IMR-90 (cell line): ENCODE measurements around the gene MR1. TPM values are rescaled to one million over a fixed set of nuclear protein-coding genes. Genes with fewer than 3 reads are reported as not detected.

Source experiments
- ATAC-seq: fragments of 200-7000 bp; cut with Tn5 transposase; 2 replicates; pipeline ENCODE4 v1.9.1; 2020; ENCODE audit warnings: low read depth, mild to moderate bottlenecking, moderate library complexity
- BruUV-seq: library from RNA; stranded (reverse); fragments of 400-500 nt; replicated peaks from 2 replicates; lab custom pipeline; 2021; lab: Mats Ljungman, UMichigan
- CTCF ChIA-PET: fragments of 300-600 bp; formaldehyde crosslinking; extraction: SDS; loops from one replicate; lab custom pipeline; 2021; ENCODE audit warnings: antibody characterized with exemption; lab: Yijun Ruan, JAX
- POLR2A ChIA-PET: fragments of 300-600 bp; sonication (Branson Sonifier 250); formaldehyde crosslinking; loops from one replicate; lab custom pipeline; 2022; ENCODE audit warnings: antibody characterized with exemption; ENCODE audit not compliant: unreplicated experiment; lab: Charles Lee
- DNase-seq: peaks from one replicate; pipeline ENCODE4 v3.0.0; 2013
- H2AFZ ChIP-seq: replicated peaks from 2 replicates; pipeline ENCODE3; 2013; ENCODE audit warnings: low read length, mild to moderate bottlenecking; ENCODE audit not compliant: poor library complexity
- H2AK5ac ChIP-seq: 2 replicates; pipeline ENCODE4 v1.6.1; 2013; ENCODE audit warnings: low read depth, low read length, inconsistent platforms
- H2AK9ac ChIP-seq: replicated peaks from 2 replicates; pipeline ENCODE3; 2013; ENCODE audit warnings: mild to moderate bottlenecking, low read depth, low read length, moderate library complexity; ENCODE audit not compliant: poor library complexity
- H2BK120ac ChIP-seq: 2 replicates; pipeline ENCODE4 v1.6.1; 2013; ENCODE audit warnings: low read depth, low read length, inconsistent platforms
- H2BK15ac ChIP-seq: 3 replicates; pipeline ENCODE4 v1.6.1; 2013; ENCODE audit warnings: low read depth, low read length, inconsistent platforms
- H2BK20ac ChIP-seq: 2 replicates; pipeline ENCODE4 v1.6.1; 2013; ENCODE audit warnings: low read depth, mild to moderate bottlenecking, inconsistent platforms, low read length, moderate library complexity
- H2BK5ac ChIP-seq: 2 replicates; pipeline ENCODE4 v1.6.1; 2013; ENCODE audit warnings: mild to moderate bottlenecking, low read depth, low read length, inconsistent platforms; ENCODE audit not compliant: poor library complexity, severe bottlenecking
- H3K14ac ChIP-seq: replicated peaks from 2 replicates; pipeline ENCODE4 v1.6.1; 2013; ENCODE audit warnings: low read depth, low read length, inconsistent platforms
- H3K18ac ChIP-seq: 2 replicates; pipeline ENCODE4 v1.6.1; 2013; ENCODE audit warnings: low read depth, low read length, control low read depth
- H3K23ac ChIP-seq: 2 replicates; pipeline ENCODE4 v1.6.1; 2013; ENCODE audit warnings: low read depth, low read length, inconsistent platforms
- H3K27ac ChIP-seq: 2 replicates; pipeline ENCODE4 v1.5.1; 2013; ENCODE audit warnings: mild to moderate bottlenecking, control low read depth, low read length; ENCODE audit not compliant: insufficient read depth
- H3K27me3 ChIP-seq: 2 replicates; pipeline ENCODE4 v1.6.1; 2013; ENCODE audit warnings: low read length; ENCODE audit not compliant: control insufficient read depth, insufficient read depth
- H3K36me3 ChIP-seq: 2 replicates; pipeline ENCODE4 v1.6.1; 2013; ENCODE audit warnings: low read length, mixed read lengths; ENCODE audit not compliant: control insufficient read depth, insufficient read depth
- H3K4ac ChIP-seq: 2 replicates; pipeline ENCODE4 v1.6.1; 2013; ENCODE audit warnings: low read depth, low read length, inconsistent platforms
- H3K4me1 ChIP-seq: 2 replicates; pipeline ENCODE4 v1.6.1; 2013; ENCODE audit warnings: low read length, mixed read lengths; ENCODE audit not compliant: control insufficient read depth, insufficient read depth
- H3K4me2 ChIP-seq: 2 replicates; pipeline ENCODE4 v1.6.1; 2013; ENCODE audit warnings: low read depth, mild to moderate bottlenecking, control low read depth, low read length, moderate library complexity
- H3K4me3 ChIP-seq: 2 replicates; pipeline ENCODE4 v1.5.1; 2013; ENCODE audit warnings: low read depth, mild to moderate bottlenecking, control low read depth, low read length, moderate library complexity; ENCODE audit not compliant: insufficient read depth
- H3K56ac ChIP-seq: 2 replicates; pipeline ENCODE4 v1.6.1; 2013; ENCODE audit warnings: low read length, inconsistent platforms; ENCODE audit not compliant: insufficient read depth; ENCODE audit errors: extremely low read depth
- H3K79me1 ChIP-seq, 2 experiments: 2 replicates each; pipeline ENCODE4 v1.6.1; 2013; ENCODE audit warnings: low read length in 2 of 2, inconsistent platforms in 1 of 2, low read depth in 1 of 2
- H3K9ac ChIP-seq: 2 replicates; pipeline ENCODE4 v1.6.1; 2013; ENCODE audit warnings: low read depth, low read length, control low read depth
- H3K9me1 ChIP-seq: 2 replicates; pipeline ENCODE4 v1.6.1; 2013; ENCODE audit warnings: low read length, inconsistent platforms; ENCODE audit not compliant: insufficient read depth
- H3K9me3 ChIP-seq: 2 replicates; pipeline ENCODE4 v1.6.1; 2013; ENCODE audit warnings: low read length; ENCODE audit not compliant: control insufficient read depth, insufficient read depth
- H4K20me1 ChIP-seq: 2 replicates; pipeline ENCODE4 v1.6.1; 2013; ENCODE audit warnings: low read length, inconsistent platforms; ENCODE audit not compliant: insufficient read depth
- H4K5ac ChIP-seq: 2 replicates; pipeline ENCODE4 v1.6.1; 2013; ENCODE audit warnings: mild to moderate bottlenecking, low read depth, low read length, control low read depth
- H4K8ac ChIP-seq, 2 experiments: 2 replicates each; pipeline ENCODE4 v1.6.1; 2013; ENCODE audit warnings: low read depth in 2 of 2, low read length in 2 of 2, control low read depth in 1 of 2, inconsistent platforms in 1 of 2
- H4K91ac ChIP-seq: 2 replicates; pipeline ENCODE4 v1.6.1; 2013; ENCODE audit warnings: low read depth, low read length, inconsistent platforms; ENCODE audit not compliant: insufficient read depth
- CEBPB ChIP-seq: IDR thresholded peaks from 2 replicates; pipeline ENCODE4 v1.6.1; 2012; ENCODE audit warnings: low read depth, low read length, improper control_type of control experiment
- FOS ChIP-seq: fragments of 150-350 bp; IDR thresholded peaks from 2 replicates; pipeline ENCODE4 v1.6.1; 2016; ENCODE audit warnings: low read depth, low read length
- MAZ ChIP-seq: IDR thresholded peaks from 2 replicates; pipeline ENCODE4 v1.6.1; 2012; ENCODE audit warnings: low read depth, mild to moderate bottlenecking, low read length, improper control_type of control experiment, moderate library complexity, borderline replicate concordance
- NFE2L2 ChIP-seq: fragments of 150-350 bp; IDR thresholded peaks from 2 replicates; pipeline ENCODE4 v1.6.1; 2016; ENCODE audit warnings: low read depth, mild to moderate bottlenecking, low read length
- POLR2A ChIP-seq: IDR thresholded peaks from 2 replicates; pipeline ENCODE4 v1.6.1; 2012; ENCODE audit warnings: mild to moderate bottlenecking, low read depth, low read length
- RCOR1 ChIP-seq: IDR thresholded peaks from 2 replicates; pipeline ENCODE4 v1.6.1; 2012; ENCODE audit warnings: mild to moderate bottlenecking, low read length, improper control_type of control experiment; ENCODE audit not compliant: insufficient replicate concordance
- RFX5 ChIP-seq: IDR thresholded peaks from 2 replicates; pipeline ENCODE4 v1.8.0; 2012; ENCODE audit warnings: low read depth, mild to moderate bottlenecking, low read length, moderate library complexity
- SMC3 ChIP-seq: fragments of 150-350 bp; IDR thresholded peaks from 2 replicates; pipeline ENCODE4 v1.6.1; 2016; ENCODE audit warnings: low read depth, mild to moderate bottlenecking, antibody characterized with exemption, low read length, moderate library complexity
- WGBS, 2 experiments: methylation state at CpG; one replicate each; pipeline versions ENCODE4 v1.1.5 to v1.1.7; 2013; ENCODE audit warnings: missing lambda C conversion rate in 2 of 2; ENCODE audit not compliant: insufficient read length in 1 of 2; ENCODE audit errors: extremely low coverage in 2 of 2; 5-methylcytosine and 5-hydroxymethylcytosine counted together
- dilution Hi-C: fragments of 300-500 bp; cut with HindIII; formaldehyde crosslinking; loops from one replicate; pipeline ENCODE4 v1.14.3; 2018; ENCODE audit warnings: low sequenced_read_pairs; ENCODE audit not compliant: unreplicated experiment
- in situ Hi-C: fragments of 300-500 bp; cut with MboI; formaldehyde crosslinking; loops from 3 replicates; pipeline ENCODE4 v1.14.3; 2019; ENCODE audit warnings: low sequenced_read_pairs, inconsistent platforms, mixed read lengths
- intact Hi-C: fragments of 100-400 bp; cut with micrococcal nuclease; formaldehyde crosslinking; loops from 2 replicates; pipeline ENCODE4 v1.10.0; 2022
- polyA plus RNA-seq, 3 experiments: library from polyadenylated mRNA; depleted of rRNA; stranded (reverse); fragments of >200 nt; gene quantifications; 2 replicates each; pipeline ENCODE4 v1.2.3, GENCODE V29; 2012; ENCODE audit warnings: low replicate concordance in 1 of 3
- total RNA-seq: library from RNA; depleted of rRNA; stranded (reverse); fragments of >200 nt; gene quantifications from 2 replicates; pipeline ENCODE4 v1.2.3, GENCODE V29; 2012
- TF ChIP-seq, protein P1 (sequence below): fragments of 150-350 bp; IDR thresholded peaks from 2 replicates; pipeline ENCODE4 v1.6.1; 2016; ENCODE audit warnings: low read depth, mild to moderate bottlenecking, low read length, moderate library complexity, borderline replicate concordance
- TF ChIP-seq, protein P2 (sequence below): fragments of 150-350 bp; IDR thresholded peaks from 2 replicates; pipeline ENCODE4 v1.6.1; 2017; ENCODE audit warnings: mild to moderate bottlenecking, antibody characterized with exemption, low read length, low read depth
- TF ChIP-seq, protein P3 (sequence below): conservative IDR thresholded peaks from 2 replicates; pipeline ENCODE4 v1.5.1; 2012; ENCODE audit warnings: mild to moderate bottlenecking, low read depth, low read length, improper control_type of control experiment

Gene MR1
- total and polyA plus RNA-seq, 2 of the 4 experiments (the other 2 are of a cell fraction), result 6.0 to 6.1 TPM

DNA sequence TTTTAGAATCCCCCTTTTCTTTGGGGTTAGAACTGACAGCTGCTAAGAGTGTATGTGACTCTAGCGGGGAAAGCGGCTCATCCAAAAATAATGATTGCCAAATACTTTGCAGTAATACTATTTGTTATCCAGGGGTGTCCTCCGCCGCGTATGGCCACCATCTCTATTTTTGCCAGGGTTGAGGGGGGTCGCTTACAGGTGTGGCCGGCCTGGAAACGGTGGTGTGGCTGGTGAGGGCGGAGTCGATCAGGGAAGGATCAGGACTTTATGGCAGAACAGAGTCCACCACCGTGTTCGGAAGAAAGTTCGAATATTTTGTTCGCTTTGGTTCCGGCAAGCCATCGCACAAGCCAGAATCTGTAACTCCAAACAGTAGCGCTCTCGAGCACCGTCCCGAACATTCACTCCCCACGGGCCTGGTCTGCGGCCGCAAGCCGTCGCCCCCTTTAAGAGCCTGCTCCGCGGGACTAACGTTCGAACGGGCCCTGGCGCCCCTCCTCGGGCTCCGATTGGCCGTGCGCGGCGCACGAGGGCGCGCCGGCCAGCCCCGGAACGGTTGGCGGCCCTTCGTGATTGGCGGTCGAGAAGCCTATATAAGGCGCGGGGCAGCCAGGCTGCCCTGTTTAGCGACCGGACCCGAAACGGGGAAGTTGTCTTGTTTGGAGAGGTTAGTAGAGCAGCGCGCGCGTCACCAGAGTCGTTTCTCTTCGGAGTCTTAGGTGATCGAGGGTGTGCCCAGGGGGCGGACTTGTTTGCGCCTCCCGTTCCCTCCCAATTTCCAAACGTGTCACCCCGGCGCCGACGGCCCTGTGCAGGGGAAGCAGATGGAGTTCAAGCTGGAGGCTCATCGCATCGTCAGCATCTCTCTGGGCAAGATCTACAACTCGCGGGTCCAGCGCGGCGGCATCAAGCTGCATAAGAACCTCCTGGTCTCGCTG, 54.6 kb downstream of the MR1 start, which contains the start of gene IER5:
Gene IER5, plus strand, starts transcription at position 622 of the 938 bp plus-strand sequence. Its CDS starts 203 bp downstream, at position 825.
- peak; percentile 95 for DNase-seq
- WGBS, 2 experiments, result 1% methylated on average over 20 of the region's 76 CpGs; no CpG with 5 or more reads in 1 of the 2 experiments
- H2BK20ac ChIP-seq, result peak within 1 kb of the TSS; percentile 93
- H3K9me1 ChIP-seq, result peaks cover 13% of the 10 kb centered on the region
- ChIA-PET CTCF (interaction anchor here (0.6 to 2.1 kb wide), 2 partner anchors 13 to 54 kb away, joined by 3 to 12 read pairs; no protein-coding TSS in a partner anchor), POLR2A (interaction anchor here (0.6 to 1.3 kb wide), 4 partner anchors 9 to 196 kb away, joined by 3 to 8 read pairs (median 6); no protein-coding TSS in a partner anchor)
- H3K4ac ChIP-seq, result peak within 1 kb of the TSS; percentile 85
- H4K20me1 ChIP-seq, result peaks cover 47% of the 10 kb centered on the region
- H3K27me3 ChIP-seq, result no peaks in the 10 kb centered on the region
- peak within 1 kb of the TSS; percentile 86 for H3K27ac ChIP-seq
- H3K4me1 ChIP-seq, result peaks cover 3% of the 10 kb centered on the region
- H3K14ac ChIP-seq, result peak within 1 kb of the TSS; percentile 93
- intact Hi-C loops (loop anchor here (1.0 kb wide), 2 partner anchors 24 to 78 kb away; no protein-coding TSS in a partner anchor), in situ Hi-C loops (loop anchor here (10.0 kb wide), 1 partner anchor 574 kb away; no protein-coding TSS in a partner anchor), dilution Hi-C loops (no loop called here)
- H3K9ac ChIP-seq, result peak within 1 kb of the TSS; percentile 95
- H3K4me3 ChIP-seq, result peak within 1 kb of the TSS; percentile 59
- peaks cover 3% of the 10 kb centered on the region; the same call in 1 of the 2 replicates for H3K36me3 ChIP-seq
- no peak within 1 kb of the TSS for H4K5ac ChIP-seq
- peak within 1 kb of the TSS; percentile 71; the same call in 2 of the 3 replicates for H2BK15ac ChIP-seq
- H4K91ac ChIP-seq, result peak within 1 kb of the TSS; percentile 78
- peak within 1 kb of the TSS; percentile 44 for H3K18ac ChIP-seq
- peak within 1 kb of the TSS; percentile 89 for H2BK5ac ChIP-seq
- peak within 1 kb of the TSS; percentile 91 for H3K4me2 ChIP-seq
- H3K56ac ChIP-seq, result peak within 1 kb of the TSS; percentile 83
- H2AFZ ChIP-seq, result peak within 1 kb of the TSS; percentile 90
- H4K8ac ChIP-seq, result peak within 1 kb of the TSS; percentile 44 to 79
- peak within 1 kb of the TSS; percentile 86 for H2AK9ac ChIP-seq
- peak within 1 kb of the TSS; percentile 87 for H2AK5ac ChIP-seq
- no peaks in the 10 kb centered on the region for H3K9me3 ChIP-seq
- peak within 1 kb of the TSS; percentile 99 for H3K23ac ChIP-seq
- peaks cover 3 to 27% of the 10 kb centered on the region in 2 experiments for H3K79me1 ChIP-seq
- ATAC-seq, result peak; percentile 85
- BruUV-seq, result TSS peak; percentile 94
- peak within 1 kb of the TSS; percentile 91 for H2BK120ac ChIP-seq
- TF ChIP-seq SMC3, result no peak
- TF ChIP-seq, protein P1, sequence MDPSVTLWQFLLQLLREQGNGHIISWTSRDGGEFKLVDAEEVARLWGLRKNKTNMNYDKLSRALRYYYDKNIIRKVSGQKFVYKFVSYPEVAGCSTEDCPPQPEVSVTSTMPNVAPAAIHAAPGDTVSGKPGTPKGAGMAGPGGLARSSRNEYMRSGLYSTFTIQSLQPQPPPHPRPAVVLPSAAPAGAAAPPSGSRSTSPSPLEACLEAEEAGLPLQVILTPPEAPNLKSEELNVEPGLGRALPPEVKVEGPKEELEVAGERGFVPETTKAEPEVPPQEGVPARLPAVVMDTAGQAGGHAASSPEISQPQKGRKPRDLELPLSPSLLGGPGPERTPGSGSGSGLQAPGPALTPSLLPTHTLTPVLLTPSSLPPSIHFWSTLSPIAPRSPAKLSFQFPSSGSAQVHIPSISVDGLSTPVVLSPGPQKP, result no peak
- TF ChIP-seq FOS, result no peak
- no peak for TF ChIP-seq RCOR1
- peak; percentile 13; the same call in 1 of the 2 replicates for TF ChIP-seq CEBPB
- TF ChIP-seq, protein P2, sequence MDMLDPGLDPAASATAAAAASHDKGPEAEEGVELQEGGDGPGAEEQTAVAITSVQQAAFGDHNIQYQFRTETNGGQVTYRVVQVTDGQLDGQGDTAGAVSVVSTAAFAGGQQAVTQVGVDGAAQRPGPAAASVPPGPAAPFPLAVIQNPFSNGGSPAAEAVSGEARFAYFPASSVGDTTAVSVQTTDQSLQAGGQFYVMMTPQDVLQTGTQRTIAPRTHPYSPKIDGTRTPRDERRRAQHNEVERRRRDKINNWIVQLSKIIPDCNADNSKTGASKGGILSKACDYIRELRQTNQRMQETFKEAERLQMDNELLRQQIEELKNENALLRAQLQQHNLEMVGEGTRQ, result peak; percentile 96
- TF ChIP-seq MAZ, result peak; percentile 53; the same call in 1 of the 2 replicates
- peak; percentile 44; the same call in 1 of the 2 replicates for TF ChIP-seq NFE2L2
- peak; percentile 100 for TF ChIP-seq POLR2A
- no peak for TF ChIP-seq RFX5
- TF ChIP-seq, protein P3, sequence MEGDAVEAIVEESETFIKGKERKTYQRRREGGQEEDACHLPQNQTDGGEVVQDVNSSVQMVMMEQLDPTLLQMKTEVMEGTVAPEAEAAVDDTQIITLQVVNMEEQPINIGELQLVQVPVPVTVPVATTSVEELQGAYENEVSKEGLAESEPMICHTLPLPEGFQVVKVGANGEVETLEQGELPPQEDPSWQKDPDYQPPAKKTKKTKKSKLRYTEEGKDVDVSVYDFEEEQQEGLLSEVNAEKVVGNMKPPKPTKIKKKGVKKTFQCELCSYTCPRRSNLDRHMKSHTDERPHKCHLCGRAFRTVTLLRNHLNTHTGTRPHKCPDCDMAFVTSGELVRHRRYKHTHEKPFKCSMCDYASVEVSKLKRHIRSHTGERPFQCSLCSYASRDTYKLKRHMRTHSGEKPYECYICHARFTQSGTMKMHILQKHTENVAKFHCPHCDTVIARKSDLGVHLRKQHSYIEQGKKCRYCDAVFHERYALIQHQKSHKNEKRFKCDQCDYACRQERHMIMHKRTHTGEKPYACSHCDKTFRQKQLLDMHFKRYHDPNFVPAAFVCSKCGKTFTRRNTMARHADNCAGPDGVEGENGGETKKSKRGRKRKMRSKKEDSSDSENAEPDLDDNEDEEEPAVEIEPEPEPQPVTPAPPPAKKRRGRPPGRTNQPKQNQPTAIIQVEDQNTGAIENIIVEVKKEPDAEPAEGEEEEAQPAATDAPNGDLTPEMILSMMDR, result no peak
